NCI-H446 (cell line): ENCODE measurements around the gene LNPEP.

ENCODE experiments used
- DNase-seq, 2 experiments: peaks; one replicate each; lab custom pipeline; 2025; lab: John Stamatoyannopoulos, UW

LNPEP gene

GRCh38 chr5:96961053-96961452, 25.2 kb downstream of the LNPEP start:
- no peak for DNase-seq

GRCh38 chr5:96962540-96962991, 26.7 kb downstream of the LNPEP start:
- no peak for DNase-seq

GRCh38 chr5:96963267-96963666, 27.4 kb downstream of the LNPEP start:
- DNase-seq: peak; percentile 82 to 93

DNA sequence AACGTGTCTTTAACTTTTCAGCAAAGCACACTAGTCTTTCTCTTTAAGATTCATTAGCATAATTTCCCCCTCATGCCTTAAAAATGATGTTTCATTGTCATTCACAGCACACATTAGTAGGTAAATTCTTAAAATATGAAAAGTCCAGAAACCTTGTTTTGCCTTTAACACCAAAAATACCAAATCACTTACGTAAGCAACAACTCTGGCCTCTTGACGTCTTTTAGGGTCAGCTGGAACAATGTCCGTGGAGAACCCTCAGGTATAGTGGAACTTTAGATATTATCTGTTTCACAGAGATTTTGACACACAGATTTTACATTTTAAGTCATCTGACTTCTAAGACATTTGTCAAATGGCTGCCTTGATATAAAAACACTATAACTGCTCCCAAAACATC, 30.9 kb downstream of the LNPEP start:
- DNase-seq: no peak

DNA sequence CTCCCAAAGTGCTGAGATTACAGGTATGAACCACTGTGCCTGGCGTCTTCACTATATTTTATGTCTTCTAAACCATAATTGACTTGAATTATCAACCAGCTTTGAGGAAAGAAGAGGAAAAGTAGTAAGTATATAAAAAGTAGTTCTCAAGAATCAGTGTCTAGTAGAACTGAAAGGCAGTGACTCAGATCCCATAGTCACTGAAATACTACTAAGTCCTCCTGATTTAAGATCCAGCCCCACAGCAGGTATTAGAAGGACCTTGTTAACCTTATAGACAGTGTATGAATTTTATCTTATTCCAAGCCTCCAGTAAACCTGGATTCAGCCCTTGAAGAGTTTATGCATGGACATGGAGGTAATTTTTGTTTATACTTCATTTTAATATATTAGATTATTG, 31.5 kb downstream of the LNPEP start:
- no peak for DNase-seq

DNA sequence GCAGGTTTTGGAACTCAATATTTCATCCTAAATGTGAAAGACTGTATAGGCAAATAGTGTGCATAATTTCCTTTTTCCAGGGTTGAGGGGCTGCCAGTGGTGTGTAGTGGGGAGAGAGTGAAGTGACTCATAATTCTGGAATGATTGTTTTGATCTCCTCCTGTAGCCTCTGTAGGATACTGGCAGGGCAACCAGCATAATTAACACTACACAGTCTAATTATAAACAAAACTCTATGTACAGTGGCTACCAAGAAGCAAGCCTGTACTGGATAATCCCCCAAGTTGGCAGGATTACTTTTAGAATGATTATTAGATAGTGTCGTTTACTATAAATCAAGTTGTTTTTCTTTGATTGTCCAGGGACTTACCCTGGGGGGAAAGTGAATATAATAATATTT, 32.2 kb downstream of the LNPEP start:
- peak; percentile 68 to 75 for DNase-seq

DNA sequence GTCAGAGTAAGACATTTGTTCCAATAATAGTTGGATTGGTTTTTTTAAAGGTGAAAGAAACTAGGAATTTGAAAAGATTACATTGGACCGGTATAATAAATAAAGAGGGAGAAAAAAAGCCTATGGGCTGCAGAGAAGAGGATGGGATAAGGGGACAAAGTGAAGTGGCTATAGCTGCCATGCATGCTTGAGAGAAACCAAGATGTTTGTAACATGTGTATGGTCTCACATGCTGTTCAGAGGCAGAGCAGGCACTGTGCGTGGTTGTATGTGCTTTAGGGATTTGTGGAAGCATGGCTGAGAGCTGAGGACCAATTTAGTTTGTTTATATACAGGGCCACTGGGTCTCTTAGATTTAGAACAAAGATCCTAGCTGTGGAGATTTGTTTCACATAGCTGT, 32.7 kb downstream of the LNPEP start:
- peak; percentile 31 to 35 for DNase-seq

DNA sequence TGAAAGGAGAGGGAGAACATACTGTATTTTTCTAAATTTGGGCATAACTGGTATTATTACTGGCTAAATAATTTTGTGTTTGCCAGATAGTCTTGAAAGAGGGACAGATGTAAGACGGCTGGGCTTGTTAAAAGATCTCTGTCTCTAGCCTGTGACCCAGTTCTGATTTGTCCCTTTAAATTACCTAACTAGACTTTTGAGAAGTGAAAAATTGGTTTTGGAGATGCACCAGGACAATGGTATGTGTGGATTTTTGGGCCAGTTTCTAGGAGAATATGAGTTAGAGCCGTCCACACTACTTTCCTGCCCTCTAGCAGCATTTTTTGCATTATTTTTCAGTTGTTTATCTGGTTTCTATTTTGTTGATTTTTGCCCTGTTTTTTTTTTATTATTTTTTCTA, 33.5 kb downstream of the LNPEP start:
- peak; percentile 29 to 41 for DNase-seq

DNA sequence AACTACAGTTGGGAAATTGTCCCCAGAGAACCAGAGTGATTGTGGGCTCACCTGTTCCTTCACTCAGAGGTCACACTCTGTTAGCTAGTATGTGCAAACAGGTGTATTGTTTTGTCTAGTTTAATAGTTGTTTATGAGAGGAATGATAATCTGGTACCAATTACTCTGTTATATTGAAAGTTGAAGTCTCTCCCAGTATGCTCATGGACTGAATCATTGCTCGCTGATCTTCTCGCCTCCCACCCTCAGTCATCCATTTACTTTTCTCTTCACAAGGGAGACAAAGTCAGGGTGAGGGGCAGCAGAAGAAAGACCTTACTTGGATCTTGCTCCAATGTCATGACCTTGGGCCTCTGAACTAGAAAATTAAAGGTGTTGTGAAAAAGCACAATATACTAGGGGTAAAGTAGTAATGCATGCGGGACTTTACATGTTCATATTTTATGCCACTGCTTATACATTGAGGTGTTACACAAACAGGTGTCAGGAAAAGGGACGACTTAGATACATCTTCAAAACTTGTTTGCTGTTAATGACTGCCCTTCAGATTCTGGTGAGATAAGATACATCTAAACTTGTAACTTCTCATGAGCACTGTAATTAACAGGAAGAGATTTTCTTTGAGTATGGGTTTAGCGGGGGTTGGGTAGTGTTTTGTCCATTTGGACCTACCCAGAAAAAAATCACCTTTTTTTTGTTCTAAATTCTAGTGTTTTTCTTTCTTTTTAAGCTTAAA, 36.9 kb downstream of the LNPEP start:
- no peak for DNase-seq

DNA sequence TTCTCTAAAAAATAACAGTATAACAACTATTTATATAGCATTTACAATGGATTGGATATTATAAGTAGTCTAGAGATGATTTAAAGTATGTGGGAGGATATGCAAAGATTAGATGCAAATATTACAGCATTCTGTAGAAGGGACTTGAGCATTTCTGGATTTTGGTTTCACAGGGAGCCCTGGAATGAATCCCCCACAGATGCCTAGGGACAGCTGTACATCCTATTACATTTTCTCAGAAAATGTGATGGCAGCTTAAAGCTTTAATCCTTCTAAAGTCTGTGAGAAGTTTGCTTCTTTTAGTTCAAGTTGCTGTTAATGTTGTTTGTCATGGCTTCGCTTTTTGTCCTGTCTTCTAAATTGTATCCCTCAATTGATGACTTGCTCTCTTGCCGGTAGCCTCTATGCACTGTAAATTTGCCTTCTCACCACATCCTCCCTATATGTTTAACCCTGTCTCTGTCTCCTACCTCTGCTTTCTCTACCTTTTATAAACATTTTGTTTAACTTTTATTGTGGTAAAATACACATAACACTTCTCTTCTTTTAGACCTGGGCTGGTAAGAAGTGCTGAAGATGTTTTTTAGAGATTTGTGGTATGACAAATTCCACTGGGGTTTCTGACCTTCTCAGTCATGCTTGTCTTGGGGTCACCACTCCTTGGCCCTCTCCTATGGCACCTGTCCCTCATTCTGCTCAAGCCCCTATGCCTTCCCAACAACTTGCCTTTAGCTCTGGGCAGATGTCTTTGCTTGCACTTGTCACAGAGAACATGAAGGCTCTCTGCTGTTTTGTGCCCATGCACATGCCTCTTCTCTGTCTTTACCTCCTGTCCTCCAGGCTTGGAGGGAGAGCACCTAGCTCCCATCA, 37.9 kb downstream of the LNPEP start:
- no peak for DNase-seq

DNA sequence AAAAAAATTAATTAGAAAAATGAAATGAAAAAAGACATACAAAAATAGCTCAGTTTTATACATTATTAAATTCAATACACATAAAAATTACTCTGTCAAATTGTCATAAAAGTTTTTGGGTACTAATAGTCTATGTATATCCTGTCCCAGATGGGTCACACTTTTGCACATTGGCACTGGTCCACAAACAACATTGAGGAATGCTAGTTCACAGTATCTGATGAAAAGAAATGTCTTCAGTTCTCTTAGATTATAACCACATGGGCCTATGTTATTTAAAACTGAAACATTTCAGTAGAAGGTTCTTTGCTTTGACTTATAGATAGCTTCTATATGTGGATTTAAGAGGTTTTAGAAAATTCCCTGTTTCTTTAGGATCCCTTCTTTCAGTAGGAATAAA, 39.8 kb downstream of the LNPEP start:
- peak in 1 of 2 experiments; percentile 18 for DNase-seq

GRCh38 chr5:96977228-96977627, 41.3 kb downstream of the LNPEP start:
- DNase-seq: no peak

DNA sequence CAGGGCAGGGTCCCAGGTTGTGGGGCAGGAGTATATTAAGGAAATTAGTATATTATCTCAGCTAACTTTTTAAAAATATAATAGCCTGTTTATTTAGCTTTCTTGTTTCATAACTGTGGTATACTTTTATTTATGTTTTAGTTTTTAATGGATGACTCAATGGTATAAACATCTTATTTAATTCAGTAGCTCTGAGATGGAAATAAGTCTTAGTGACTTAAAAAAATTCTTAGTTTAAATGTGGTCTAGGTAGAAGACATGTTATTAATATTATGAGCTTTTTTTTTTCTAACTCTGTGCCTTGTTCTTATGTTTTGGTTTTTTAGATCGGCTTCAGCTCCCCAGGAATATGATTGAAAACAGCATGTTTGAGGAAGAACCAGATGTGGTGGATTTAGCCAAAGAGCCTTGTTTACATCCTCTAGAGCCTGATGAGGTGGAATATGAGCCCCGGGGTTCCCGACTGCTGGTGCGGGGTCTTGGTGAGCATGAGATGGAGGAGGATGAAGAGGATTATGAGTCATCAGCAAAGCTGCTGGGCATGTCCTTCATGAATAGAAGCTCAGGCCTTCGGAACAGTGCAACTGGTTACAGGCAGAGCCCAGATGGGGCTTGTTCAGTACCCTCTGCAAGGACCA, 43.1 kb downstream of the LNPEP start:
- no peak for DNase-seq

- DNase-seq: no peak
Measured at GRCh38 chr5:96984506-96985192, 48.8 kb downstream of the LNPEP start.

GRCh38 chr5:96986450-96986849, 50.6 kb downstream of the LNPEP start:
- DNase-seq: no peak

- DNase-seq: no peak
Measured at GRCh38 chr5:96990102-96990501, 54.2 kb downstream of the LNPEP start.

DNA sequence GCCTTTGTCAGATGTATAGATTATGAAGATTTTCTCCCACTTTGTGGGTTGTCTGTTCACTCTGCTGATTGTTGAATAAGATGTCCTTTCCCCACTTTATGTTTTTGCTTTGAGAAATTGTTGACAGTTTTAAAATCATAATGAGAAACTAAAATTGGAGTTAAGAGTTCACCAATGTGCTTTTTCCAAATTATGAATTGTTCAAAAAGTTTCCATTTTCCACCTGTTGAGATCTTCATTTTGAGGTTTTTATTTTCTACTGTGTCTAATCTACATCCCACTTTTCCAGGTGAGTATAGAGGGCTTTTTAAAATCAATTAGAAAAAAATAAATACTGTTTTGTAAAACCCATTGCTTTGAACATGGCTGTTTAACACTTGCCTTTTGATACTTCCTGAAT, 55.8 kb downstream of the LNPEP start:
- DNase-seq: no peak

DNA sequence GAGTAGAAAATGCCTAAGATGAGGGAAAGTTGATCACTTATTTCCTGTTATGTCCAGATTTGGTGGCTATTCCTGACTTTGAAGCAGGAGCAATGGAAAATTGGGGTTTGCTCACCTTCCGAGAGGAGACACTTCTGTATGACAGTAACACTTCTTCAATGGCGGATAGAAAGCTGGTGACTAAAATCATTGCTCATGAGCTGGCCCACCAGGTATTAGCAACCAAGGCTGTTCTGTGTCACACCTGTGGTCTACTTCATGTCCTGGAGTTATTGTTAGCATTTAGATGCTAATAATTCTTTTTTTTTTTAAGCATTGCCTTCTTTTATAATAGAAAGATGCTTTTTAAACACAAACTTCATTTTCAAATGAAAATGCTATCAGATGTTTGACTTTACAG, 57.9 kb downstream of the LNPEP start:
- no peak for DNase-seq

GRCh38 chr5:96994493-96994892, 58.6 kb downstream of the LNPEP start:
- no peak for DNase-seq

DNA sequence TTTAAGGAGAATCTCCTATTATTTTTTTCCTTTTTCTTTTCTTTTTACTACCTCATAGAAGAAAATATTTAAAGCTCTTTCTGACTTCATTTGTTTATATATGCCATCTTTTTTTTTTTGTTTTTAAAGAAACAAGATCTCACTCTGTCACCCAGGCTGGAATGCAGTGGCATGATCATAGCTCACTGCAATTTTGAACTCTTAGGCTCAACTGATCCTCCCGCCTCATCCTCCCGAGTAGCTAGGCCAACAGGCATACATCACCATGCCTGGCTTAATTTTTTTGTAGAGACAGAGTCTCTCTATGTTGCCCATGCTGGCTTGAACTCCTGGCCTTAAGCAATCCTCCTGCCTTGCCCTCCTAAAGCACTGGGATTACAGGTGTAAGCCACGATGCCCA, 59.5 kb downstream of the LNPEP start:
- DNase-seq: no peak

- peak; percentile 22 to 51 for DNase-seq
Measured at GRCh38 chr5:96997265-96997859, 61.5 kb downstream of the LNPEP start.

DNA sequence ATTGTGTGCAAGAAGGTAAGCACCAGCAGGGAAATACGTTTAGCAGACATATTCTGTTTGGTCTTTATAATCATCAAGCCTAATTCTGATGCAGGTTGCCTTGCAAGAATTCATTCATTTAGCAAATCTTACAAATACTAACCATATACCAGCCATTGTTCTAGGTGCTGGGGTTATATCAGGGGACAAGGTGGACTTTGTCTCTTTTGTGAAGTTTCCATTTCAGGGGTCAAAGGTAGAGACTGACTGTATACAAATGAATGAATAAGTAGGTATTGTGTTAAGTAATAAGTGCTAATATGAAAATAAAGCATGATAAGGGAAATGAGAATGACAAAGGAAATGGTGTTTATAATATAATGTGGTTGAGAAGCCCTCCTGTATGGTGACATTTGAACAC, 64.0 kb downstream of the LNPEP start:
- no peak for DNase-seq
